ENCODE measurements around the gene CD8B2. TPM values are rescaled to one million over a fixed set of nuclear protein-coding genes. Genes with fewer than 3 reads are reported as not detected.

The CD8B2 gene
- total RNA-seq = not detected in 2 replicates

DNA sequence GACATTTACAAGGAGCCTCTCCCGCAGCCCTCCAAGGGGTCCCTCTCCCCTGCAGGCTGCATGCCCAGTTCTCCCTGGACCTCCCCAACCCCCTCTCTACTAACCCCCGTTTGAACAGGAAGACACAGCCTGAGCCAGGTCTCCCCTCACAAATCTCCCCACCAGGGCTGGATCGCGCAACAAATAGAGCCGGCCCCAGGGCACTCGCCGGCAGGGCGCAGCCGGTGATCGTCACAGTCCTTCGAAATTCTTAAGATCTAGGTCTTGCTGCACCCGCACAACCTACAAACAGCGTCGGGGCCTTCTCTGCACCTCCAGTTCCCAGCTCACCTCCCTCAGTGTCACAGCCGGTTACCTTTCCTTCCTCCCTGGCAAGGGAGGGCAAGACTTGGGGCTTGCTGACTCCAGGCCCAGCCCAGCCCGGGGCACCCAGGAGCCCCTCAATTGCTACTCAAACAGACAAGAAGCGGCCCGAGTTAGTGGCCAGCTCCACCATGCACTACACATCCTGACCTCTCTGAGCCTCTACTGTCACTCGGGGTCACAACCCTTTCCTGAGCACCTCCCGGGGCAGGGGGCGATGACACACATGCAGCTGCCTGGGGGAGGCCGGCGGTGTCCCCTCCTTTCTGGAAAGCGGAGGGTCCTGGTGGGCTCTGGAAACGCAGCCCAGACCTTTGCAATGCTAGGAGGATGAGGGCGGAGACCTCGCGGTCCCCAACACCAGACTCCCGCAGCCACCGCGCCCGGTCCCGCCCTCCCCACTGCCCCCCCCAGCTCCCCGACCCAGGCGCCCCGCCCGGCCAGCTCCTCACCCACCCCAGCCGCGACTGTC, at the start of gene CD8B2:
Gene CD8B2, plus strand, starts transcription at position 814 of the 835 bp plus-strand sequence. CDS start 63 bp downstream, outside the sequence.

DNA sequence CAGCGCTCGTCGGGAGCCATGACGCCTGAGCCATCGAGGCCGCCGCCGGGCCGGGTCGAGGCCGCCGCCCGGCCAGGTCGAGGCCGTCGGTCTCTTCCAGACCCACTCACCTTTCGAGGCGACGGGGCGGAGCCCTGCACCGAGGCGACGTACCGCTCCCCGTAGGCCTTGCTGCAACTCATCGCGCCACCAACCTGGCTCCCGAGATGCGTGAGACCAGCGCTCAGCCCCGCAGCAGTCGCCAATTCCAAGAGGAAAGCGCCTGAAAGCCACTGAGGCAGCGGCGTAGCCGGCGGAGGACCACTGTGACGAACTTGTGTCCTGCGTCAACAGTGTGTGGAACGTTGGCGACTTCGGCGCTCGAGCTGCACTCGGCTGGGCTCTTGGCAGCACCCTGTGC, 19.1 kb upstream of the CD8B2 start, which contains the start of gene RGPD3:
Gene RGPD3, minus strand, starts transcription at position 307 of the 400 bp plus-strand sequence. Its CDS starts 125 bp downstream, at position 182.

Other genes with a start within 250 kb of the CD8B2 start
- 0.18 TPM in 1 of 2 replicates, not detected in the other for gene RGPD3, start 19.0 kb upstream of the CD8B2 start, total RNA-seq